Measurements from ENCODE around the gene UBE2V1.
"Not testable (repeated sequence)": the region's sequence is repeated elsewhere in the genome, so short reads cannot be mapped to it uniquely, and the experiment has no call there.

UBE2V1 gene

DNA sequence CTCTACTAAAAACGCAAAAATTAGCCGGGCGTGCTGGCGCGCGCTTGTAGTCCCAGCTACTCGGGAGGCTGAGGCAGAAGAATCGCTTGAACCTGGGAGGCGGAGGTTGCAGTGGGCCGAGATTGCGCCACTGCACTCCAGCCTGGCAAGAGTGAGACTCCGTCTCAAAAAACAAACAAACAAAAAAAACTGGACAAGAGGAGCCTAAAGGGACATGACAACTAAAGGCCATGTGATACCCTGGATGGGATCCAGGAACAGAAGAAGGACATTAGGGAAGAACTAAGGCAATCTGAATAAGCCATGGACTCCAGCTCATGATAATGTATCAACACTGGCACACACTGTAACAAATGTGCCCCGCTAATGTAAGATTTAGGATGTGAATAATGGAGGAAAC, 24.8 kb upstream of the UBE2V1 start:
- not testable (repeated sequence) for DNase-seq

- no peak for DNase-seq
These were observed 24.1 kb upstream of the UBE2V1 start for GRCh38 chr20:50136822-50137599.

GRCh38 chr20:50135157-50135556, 22.2 kb upstream of the UBE2V1 start:
- not testable (repeated sequence) for DNase-seq

DNA sequence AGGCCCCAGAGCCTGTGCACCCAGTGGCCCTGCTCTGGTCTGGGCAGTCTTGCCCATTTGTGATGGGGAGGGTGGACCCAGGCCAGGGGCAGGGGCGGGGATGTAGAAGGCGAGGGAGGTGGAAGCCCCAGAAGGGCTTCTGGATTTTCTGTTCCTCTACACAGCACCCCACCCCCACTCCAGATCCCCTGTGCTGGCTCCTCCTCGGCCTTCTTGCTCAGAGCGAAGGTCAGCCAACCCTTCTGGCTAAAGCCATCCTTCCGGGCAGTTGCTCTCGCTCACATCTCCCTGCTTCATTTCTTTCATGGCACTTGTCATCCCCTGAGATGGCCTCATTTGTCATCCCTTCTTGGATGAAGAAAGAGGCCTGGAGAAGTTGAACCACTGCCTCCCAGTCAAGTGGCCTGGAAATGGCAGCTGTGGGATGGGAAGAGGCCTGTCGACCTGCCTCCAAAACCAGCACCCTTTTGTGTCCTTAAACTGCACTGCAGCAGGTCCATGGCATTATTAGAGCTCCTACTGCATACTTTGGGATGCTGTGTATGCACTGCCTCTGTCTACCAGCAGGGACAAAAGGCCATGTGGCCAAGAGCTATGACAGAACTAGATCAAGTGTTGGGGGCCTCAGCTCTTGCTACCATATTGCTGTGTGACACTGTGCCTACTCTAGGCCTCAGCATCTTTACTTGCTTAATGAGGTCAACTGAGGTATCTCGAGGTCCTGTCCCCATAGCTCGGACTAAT, 20.7 kb upstream of the UBE2V1 start:
- DNase-seq, result no peak

GRCh38 chr20:50133041-50133440, 20.1 kb upstream of the UBE2V1 start:
- DNase-seq, result no peak

- DNase-seq, result no peak
These were observed 18.0 kb upstream of the UBE2V1 start for GRCh38 chr20:50130995-50131394.

- DNase-seq, result no peak
These were observed 17.4 kb upstream of the UBE2V1 start for GRCh38 chr20:50130356-50130723.

GRCh38 chr20:50129662-50130355, 16.9 kb upstream of the UBE2V1 start:
- DNase-seq, result no peak

- DNase-seq, result no peak
These were observed 15.6 kb upstream of the UBE2V1 start for GRCh38 chr20:50128520-50128905.

DNA sequence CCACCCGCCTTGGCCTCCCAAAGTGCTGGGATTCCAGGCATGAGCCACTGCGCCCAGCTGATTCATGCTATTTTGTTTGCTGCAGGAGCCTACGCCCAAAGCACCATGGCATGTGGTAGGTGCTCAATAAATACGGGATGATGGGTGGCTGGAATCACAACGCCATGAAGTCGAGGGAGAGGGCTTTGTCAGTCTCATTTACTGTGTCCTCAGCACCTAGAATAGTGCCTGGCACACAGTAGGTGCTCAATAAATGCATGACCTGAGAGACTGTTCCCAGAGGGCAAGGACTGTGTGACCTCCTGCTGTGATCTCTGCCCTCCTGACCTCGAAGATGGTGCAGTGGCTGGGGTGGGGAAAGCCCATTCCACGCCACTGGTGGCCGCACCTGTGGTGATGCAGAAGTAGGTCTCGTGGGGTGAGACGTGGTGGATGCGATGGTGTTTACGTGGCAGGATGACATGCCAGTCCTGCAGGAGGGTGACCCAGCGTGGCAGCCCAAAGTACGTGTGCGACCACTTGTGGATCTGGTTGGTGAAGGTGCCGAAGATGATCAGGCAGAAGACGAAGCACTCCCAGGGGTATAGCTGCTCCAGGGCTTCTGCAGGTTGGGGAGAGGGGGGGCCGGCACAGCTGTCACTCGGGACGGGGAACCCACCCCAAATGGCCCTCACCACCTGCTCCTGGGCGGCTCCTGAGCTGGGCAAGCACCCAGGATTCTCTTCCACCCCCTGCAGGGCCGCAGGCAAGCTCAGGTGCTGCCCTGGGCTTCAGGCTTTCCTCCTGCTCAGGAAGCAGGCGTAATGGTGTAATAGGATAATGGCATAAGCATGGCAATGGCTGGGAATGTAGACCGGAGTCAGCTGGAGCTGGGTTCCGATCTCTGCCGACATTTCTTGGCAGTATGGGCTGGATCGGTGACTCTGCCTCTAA, 14.9 kb upstream of the UBE2V1 start:
- no peak for DNase-seq

- no peak for DNase-seq
These were observed 13.7 kb upstream of the UBE2V1 start for GRCh38 chr20:50126662-50127061.

GRCh38 chr20:50125279-50125678, 12.3 kb upstream of the UBE2V1 start:
- no peak for DNase-seq

- DNase-seq, result no peak
These were observed 11.5 kb upstream of the UBE2V1 start for GRCh38 chr20:50124496-50124895.

GRCh38 chr20:50123418-50123817, 10.5 kb upstream of the UBE2V1 start:
- DNase-seq, result no peak

GRCh38 chr20:50122763-50123162, 9.8 kb upstream of the UBE2V1 start:
- no peak for DNase-seq

DNA sequence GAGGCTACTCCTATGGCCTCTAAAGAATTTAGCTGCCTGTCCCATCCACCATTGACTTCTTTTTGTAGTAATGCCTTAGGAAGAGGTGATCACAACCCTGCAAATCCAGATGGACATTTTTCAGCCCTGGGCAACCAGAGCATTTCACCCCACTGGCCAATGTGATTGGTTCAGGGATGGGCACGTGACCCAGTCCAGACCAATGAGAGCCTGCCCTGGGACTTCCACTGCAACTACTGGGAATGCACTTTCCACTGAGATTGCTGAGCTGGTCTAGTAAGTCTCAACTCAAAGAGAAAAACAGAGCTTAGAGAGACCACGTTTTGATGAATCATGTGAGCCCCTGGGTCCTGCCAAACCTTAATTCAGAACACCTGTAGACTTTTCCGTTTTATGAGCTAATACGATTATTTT, 8.9 kb upstream of the UBE2V1 start:
- no peak for DNase-seq

DNA sequence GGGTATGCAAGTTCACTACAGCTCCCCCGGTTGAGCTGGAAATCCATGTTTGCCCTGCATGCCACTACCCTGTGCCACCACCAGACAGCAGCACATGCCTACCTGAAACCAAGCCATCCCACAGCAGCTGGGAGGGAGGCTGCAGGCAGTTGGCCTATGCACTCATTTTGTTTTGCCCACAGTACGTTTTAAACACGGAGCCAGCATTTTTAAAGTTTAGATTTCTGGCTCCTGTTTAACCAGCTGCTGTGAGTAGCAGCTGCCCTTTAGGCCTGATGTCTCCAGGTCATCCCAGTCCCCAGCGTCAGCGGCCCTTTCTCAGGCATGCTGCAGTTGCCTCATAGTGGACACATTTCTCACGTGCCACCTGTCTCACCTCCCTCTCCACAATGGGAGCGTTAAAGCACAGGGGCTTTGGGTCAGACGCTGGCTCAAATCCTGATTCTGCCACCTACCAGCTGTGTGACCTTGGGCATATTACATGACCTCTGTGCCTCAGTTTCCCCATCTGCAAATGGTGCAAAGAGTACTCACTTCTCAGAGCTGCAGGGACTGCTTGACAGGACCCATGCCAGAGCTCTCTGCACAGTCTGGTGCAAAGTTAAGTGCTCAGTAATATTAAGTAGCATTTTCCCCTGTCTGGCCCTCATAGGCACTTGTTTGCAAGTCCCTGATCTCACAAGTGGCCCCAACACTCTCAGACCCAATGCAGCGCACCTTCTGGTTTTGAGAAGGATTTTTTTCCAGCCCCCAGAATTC, 8.2 kb upstream of the UBE2V1 start:
- DNase-seq, result peak; percentile 73

DNA sequence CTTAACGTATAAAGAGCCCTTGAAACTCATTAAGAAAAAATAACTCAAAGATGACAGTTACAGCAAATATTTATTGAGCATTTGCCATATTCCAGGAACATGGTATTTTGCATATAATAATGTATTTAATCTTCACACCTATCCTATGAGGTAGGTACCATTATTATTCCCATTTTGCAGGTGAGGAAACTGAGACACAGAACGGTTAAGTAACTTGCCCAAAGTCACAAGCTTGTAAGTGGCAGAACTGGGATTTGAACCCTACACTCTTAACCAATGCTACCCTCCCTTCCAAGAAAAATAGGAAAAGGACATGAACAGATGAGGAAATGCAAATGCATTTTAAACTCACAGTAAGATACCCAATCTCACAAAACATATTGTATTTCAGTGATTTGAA, 5.3 kb upstream of the UBE2V1 start:
- no peak for DNase-seq

GRCh38 chr20:50116368-50116999, 3.5 kb upstream of the UBE2V1 start:
- no peak for DNase-seq

- DNase-seq, result peak; percentile 97
These were observed 2.8 kb upstream of the UBE2V1 start for GRCh38 chr20:50115591-50116367.
